ENCODE data around the gene SMPD3. TPM values are rescaled to one million over a fixed set of nuclear protein-coding genes. Genes with fewer than 3 reads are reported as not detected.

The SMPD3 gene
- total and polyA plus RNA-seq, 2 experiments from 2014 or later = 0.57 to 0.83 TPM

GRCh38 chr16:68388124-68388523, 60.2 kb downstream of the SMPD3 start (continued):
- TF ChIP-seq ZNF462 (CRISPR knock-in tag; IDR thresholded peaks at IDR 0.05) = no peak

GRCh38 chr16:68387301-68387700, 61.0 kb downstream of the SMPD3 start:
- peak; percentile 83 for ATAC-seq
- Histone ChIP-seq H3K36me3 (ENCODE audit: insufficient read depth) (no peaks in the 10 kb centered on the region), H4K20me1 (replicated peaks; ENCODE audit: insufficient read depth) (no peaks in the 10 kb centered on the region), H3K4me3 (no peak overlapping the region), H2AFZ (peak overlapping the region; percentile 63; the same call in 1 of the 2 replicates), H3K4me2 (no peak overlapping the region), H3K27me3 (ENCODE audit: insufficient read depth) (no peaks in the 10 kb centered on the region), H3K27ac (ENCODE audit: low read depth) (no peak overlapping the region), H3K79me2 (replicated peaks; ENCODE audit: insufficient read depth) (no peaks in the 10 kb centered on the region), H3F3A (replicated peaks; ENCODE audit: low read depth) (no peaks in the 10 kb centered on the region), H3K9me2 (ENCODE audit: insufficient read depth) (no peaks in the 10 kb centered on the region), H3K4me1 (ENCODE audit: insufficient read depth) (peaks cover 38% of the 10 kb centered on the region)
- Mint-ChIP-seq H3K4me3 (no peak overlapping the region), H3K4me1 (peaks cover 55% of the 10 kb centered on the region), H3K9me3 (no peaks in the 10 kb centered on the region), H3K27ac (peak overlapping the region; percentile 60; the same call in 1 of the 2 replicates), H3K36me3 (ENCODE audit: low read depth) (no peaks in the 10 kb centered on the region), H3K27me3 (ENCODE audit: insufficient read depth, low read depth, poor library complexity) (peaks cover 10% of the 10 kb centered on the region)
- peak; percentile 76 for DNase-seq (ENCODE audit: low spot score)
- TF ChIP-seq POLR2AphosphoS5 (IDR thresholded peaks at IDR 0.05; ENCODE audit: low read depth) (no peak), EZH2phosphoT487 (IDR thresholded peaks at IDR 0.05; ENCODE audit: unreplicated experiment) (no peak), ZNF331 (CRISPR knock-in tag; IDR thresholded peaks at IDR 0.05; ENCODE audit: low read depth) (no peak), CTCF (conservative IDR thresholded peaks at IDR 0.05; ENCODE audit: low read depth in 2 of 2) (no peak), NANOG (IDR thresholded peaks at IDR 0.05; ENCODE audit: borderline replicate concordance) (no peak), EZH2 (IDR thresholded peaks at IDR 0.05; ENCODE audit: low read depth, unreplicated experiment) (no peak), ETS1 (IDR thresholded peaks at IDR 0.05) (no peak), STAT1 (IDR thresholded peaks at IDR 0.05; ENCODE audit: unreplicated experiment) (no peak)
- TF ChIP-seq, protein P1, sequence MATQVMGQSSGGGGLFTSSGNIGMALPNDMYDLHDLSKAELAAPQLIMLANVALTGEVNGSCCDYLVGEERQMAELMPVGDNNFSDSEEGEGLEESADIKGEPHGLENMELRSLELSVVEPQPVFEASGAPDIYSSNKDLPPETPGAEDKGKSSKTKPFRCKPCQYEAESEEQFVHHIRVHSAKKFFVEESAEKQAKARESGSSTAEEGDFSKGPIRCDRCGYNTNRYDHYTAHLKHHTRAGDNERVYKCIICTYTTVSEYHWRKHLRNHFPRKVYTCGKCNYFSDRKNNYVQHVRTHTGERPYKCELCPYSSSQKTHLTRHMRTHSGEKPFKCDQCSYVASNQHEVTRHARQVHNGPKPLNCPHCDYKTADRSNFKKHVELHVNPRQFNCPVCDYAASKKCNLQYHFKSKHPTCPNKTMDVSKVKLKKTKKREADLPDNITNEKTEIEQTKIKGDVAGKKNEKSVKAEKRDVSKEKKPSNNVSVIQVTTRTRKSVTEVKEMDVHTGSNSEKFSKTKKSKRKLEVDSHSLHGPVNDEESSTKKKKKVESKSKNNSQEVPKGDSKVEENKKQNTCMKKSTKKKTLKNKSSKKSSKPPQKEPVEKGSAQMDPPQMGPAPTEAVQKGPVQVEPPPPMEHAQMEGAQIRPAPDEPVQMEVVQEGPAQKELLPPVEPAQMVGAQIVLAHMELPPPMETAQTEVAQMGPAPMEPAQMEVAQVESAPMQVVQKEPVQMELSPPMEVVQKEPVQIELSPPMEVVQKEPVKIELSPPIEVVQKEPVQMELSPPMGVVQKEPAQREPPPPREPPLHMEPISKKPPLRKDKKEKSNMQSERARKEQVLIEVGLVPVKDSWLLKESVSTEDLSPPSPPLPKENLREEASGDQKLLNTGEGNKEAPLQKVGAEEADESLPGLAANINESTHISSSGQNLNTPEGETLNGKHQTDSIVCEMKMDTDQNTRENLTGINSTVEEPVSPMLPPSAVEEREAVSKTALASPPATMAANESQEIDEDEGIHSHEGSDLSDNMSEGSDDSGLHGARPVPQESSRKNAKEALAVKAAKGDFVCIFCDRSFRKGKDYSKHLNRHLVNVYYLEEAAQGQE (IDR thresholded peaks at IDR 0.05; ENCODE audit: unreplicated experiment) = no peak
